T-helper 2 cell (primary cell): ENCODE measurements around the gene MYO1G.
"Not testable (repeated sequence)": the region's sequence is repeated elsewhere in the genome, so short reads cannot be mapped to it uniquely, and the experiment has no call there.

ENCODE experiments used
- DNase-seq, 5 experiments: peaks; one replicate each; pipeline versions ENCODE4 v3.0.0 to v3.0.0-alpha.2; 2012 to 2022
- total RNA-seq, 2 donors: gene quantifications; one replicate each; lab custom pipeline; 2026; lab: John Stamatoyannopoulos, UW

Gene MYO1G
- 421 to 469 reads per million in 2 donors for total RNA-seq

DNA sequence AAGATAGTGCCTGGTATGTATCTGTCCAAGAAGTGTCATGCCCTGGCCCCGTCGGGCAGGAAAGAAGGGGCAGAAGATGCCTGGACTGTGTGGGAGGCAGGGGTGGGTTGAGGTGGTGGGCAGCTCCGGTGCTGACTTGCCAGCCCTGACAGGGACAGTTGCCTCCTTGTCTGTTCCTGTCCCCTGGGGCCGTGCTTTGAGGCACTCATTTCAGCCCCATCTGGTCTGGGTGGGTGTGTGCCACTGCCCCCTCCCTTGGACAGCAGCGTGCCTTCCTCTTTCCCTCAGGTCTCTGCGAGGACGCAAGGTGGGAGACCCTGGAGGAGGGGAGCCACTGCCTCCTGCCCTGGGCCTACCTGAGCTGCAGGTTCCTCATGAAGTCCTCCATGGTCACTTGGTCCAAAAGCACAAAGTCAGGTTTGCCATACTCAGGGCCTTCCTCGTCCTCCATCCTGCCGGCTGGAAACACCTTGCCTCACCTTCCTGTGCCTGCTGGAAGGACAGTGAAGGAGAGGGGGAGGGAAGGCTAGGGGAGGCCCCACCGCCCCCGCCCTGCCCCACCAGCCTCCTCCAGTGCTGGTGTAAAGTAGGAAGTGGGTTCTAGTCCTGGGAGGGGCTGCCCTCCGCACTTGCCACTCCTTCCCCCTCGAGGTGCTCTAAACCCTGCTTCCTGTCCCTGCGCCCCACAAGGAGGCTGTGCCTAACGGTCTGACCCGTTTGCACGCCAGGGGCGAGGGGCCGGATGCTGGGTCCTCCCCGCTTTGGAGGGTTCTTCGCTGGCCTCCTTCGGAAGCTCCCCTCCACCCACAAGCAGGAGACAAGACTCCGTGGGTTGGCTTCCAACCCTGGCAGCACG is at the start of gene MYO1G:
MYO1G (minus strand) TSS at position 505 of the 856 bp plus-strand sequence; CDS start at position 451, 54 bp downstream.
- peak; percentile 65 to 99 (median 79) for DNase-seq

DNA sequence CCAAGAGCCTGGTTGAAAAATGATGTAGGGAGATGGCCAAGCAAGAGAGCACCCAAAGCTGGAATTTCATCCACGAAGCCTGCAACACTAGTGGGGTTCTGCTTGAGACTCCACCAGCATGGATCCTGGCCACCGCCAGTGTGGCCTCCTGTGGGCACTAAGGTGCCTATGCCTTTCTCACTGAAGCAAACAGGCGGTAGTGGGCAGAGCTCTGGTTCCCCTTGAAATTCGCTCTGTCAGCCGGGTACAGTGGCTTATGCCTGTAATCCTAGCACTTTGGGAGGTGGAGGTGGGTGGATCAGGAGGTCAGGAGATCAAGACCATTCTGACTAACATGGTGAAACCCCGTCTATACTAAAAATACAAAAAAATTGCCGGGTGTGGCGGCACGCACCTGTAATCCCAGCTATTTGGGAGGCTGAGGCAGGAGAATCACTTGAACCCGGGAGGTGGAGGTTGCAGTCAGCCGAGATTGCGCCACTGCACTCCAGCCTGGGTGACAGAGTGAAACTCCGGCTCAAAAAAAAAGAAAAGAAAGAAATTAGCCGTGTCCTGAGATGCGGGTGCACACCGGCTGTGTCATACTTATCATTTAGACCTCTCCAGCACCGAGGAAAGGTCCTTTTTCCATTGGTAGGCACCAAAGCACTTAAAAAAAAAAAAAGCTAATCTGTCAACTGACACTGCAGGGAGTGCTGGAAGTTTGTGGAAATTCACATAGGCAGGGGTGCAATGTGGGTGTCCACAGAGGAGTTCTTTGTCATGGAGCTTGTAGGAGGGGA is 49.5 kb upstream of the MYO1G start:
- peak in 1 of 5 experiments; percentile 31 for DNase-seq

DNA sequence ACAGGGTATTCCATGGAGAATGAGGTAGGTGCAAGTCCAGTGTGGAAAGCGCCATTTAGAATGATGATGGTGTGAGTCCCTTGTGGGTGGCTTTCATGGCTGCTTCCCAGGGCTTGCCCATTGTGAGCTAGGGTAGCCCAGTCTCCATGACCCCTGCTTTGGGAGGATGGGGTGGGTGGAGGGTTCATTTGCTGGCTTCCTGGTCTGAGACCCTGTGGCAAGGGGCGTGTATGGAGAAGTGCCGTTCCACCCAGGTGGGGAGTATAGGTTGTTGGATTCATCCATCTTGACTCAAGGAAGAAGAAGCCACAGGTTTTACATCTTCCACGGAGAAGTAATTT is 48.9 kb upstream of the MYO1G start:
- no peak for DNase-seq

DNA sequence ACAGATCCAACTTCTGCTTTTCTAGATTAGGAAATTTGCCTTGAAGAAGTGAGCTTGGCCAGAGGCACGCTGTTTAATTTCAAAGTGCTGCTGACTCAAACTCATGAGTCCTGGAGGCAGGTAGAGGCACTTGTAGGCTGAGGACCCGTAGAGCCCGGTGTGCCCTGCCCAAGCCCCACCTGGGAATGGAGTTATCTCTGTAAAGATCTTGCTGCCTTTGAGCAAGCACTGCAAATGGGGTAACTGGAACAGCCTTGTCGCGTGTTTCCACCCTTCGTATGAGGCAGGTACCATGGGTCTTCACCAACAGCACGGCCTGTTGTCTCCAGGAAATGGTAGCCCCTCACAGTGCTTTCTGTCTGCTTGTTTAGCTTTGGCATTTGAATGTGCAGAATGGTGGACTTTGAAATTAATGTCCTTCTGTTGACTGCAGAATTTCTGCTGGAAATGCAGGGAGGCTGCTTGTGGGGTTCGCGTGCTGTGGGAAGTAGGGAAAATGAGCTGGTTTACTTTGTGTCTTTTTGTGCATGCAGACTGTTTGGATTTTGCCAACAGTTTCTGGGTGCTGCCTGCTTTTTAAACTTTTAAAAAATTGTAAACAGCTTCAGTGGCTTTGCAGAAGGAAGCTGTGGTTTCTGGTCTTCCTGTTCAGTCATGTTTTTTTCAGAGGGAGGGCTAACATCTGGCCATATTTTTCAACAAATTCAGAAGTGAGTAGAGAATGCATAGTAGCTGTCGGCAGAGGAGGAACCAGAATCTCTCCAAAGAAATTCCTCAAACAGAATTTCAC is 48.4 kb upstream of the MYO1G start:
- peak in 3 of 5 experiments; percentile 21 to 87 (median 54) for DNase-seq

DNA sequence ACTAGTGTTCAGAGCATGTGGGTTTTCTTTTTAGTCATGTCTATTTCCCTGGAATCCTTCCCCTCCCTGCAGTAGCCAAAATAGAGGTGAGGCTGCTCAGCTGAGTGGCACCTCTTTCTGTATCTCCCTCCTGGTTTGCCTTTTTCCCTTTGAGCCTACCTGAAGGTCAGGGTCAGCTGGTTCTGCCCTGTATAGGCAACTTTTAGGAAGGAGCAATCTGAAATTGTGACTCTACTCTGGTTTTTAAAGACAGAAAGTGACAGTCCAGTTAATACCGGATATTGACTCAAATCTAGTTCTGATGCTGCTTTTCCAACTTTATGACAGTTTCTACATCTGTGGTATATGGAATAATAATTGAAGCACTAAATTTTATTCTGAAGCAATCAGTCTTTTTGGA is 47.2 kb upstream of the MYO1G start:
- peak in 1 of 5 experiments; percentile 47 for DNase-seq

DNA sequence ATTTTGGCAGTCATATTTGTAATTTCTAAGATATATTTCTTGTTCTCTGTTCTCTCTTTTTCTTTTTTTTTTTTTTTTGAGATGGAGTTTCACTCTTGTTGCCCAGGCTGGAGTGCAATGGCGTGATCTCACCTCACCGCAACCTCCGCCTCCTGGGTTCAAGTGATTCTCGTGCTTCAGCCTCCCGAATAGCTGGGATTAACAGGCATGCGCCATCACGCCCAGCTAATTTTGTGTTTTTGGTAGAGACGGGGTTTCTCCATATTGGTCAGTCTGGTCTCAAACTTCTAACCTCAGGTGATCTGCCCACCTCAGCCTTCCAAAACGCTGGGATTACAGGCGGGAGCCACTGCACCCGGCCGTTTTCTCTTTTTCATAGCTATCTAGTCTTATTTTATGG is 46.7 kb upstream of the MYO1G start:
- not testable (repeated sequence) for DNase-seq

DNA sequence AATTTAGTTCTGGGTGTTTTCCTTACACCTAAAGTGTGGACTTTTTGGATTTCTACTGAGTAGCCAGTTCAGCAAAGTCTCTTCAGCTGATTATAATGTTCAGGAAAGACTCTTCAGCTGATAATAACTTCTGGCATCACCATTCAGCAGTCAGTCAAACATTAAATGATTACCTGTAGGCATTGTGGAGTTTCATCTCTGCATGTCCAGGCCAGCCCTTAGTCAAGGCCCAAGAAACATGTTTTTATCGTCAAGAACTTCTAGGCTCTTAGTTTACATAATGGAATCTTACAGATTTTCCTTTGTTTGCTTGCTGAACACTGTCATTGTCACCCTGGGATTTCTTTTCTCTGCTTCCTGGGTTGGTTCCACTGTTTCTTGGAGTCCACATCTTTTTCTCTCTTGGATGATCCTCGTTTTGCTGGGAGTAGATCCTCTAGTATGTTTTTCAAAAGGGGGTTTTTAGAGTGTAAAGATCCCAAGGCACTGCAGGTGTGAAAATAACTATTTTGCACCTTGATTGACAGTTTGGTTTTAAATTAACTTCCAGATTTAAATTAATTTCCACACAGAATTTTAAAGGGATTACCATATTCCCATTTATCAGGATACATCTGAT is 45.4 kb upstream of the MYO1G start:
- DNase-seq = no peak

DNA sequence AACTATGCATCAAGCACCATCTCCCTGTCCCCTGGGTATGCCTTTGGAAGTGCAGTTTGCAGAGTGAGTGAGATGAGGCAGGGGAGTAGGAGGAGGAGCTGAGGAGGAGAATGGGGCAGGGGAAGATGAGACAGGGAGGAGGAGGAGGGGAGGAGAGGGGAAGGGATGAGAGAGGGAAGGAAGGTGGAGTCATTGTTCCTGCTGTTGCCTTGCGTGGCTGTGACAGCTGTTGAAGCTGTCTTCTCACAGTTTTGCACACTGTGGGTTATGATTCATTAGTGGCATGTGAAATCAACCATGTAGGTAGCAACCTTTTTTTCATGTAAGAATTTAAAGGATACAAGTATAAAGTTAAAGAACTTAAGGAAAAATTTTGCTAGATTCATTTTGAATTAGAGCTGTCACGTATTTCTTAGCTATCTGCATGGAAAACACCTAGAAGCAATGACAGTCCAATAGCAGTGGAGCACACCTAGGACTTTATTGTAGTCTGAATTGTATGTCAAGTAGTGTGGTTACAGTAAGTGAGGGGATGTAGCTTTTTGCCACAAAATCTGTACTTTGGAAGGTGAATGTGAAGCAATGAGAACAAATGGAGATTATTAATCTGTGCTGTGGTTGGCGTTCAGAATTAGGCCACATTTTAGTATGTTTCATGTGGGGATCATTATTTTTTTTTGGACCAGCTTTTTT is 42.9 kb upstream of the MYO1G start:
- DNase-seq = peak in 1 of 5 experiments; percentile 74

DNA sequence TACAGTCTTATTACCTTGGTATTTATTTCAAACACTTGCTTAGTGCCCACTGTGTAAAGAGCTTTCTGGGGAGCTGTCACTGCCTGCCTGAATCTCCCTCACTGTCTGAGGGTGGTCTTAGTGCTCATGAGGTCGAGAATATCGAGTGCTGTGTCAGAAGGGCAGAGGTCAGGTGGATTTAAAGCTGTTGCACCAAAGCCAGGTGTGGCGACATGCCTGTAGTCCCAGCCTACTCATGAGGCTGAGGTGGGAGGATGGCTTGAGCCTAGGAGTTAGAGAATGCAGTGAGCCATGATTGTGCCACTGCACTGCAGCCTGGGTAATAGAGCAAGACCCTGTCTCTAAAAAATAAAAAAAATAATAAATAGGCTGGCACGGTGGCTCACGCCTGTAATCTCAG is 42.1 kb upstream of the MYO1G start:
- no peak for DNase-seq

DNA sequence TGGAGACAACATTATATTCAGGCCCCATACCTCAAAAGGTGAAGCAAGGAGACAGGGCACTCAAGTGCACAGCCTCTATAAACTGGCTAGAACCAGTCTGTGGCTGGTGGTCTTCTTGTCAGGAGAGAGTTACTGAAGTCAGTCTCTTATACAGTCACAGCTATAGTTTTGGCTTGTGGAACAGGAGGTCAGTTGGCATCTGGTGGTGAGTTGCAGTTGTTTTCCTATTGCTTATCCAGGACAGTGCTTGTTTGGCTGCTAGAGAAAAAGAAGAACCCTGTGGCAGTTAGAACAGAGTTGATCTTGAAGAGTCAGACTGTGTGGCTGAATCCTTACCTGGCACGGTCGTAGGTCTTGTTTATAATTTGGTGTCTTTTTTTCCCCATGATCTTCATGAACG is 38.4 kb upstream of the MYO1G start:
- no peak for DNase-seq

DNA sequence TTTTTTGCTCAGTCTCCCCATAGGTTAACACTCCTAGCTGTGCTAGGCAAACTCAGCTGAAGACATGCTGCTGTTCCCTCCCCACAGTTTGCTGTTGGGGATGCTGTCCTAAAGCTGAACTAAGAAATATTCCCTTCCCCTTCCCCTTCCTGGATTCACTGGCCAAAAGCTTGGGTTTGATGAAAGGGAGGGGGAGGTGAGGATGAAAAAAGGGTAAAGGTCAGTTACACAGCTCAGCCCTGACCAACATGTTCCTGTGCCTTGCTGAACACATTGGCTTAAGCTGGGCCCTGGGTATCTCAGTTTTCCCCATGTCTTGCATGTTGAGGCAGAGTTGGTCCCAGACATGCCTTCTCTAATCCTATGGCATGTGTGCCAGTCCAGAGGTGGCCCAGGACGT is 36.5 kb upstream of the MYO1G start:
- DNase-seq = no peak

DNA sequence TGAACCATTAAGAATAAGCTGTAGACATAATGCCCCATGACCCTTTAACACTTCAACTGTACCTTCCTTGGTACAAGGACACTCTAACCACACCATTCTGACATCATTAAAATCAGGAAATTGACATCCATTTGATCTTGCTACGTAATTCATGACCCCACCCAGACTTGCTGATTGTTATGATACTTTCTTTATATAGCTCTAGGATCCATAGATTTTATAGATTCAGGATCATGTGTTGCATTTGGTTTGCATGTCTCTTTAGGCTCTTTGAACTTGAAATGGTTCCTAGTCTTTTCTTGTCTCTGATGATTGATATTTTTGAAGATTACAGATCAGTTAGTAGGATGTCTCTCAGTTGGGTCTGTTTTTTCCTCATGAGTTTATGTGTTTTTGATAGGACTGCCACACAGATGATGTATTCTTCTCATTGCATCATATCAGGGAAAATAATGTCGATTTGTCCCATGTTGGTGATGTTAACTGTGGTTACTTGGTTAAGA is 34.7 kb upstream of the MYO1G start:
- peak in 1 of 5 experiments; percentile 39 for DNase-seq

DNA sequence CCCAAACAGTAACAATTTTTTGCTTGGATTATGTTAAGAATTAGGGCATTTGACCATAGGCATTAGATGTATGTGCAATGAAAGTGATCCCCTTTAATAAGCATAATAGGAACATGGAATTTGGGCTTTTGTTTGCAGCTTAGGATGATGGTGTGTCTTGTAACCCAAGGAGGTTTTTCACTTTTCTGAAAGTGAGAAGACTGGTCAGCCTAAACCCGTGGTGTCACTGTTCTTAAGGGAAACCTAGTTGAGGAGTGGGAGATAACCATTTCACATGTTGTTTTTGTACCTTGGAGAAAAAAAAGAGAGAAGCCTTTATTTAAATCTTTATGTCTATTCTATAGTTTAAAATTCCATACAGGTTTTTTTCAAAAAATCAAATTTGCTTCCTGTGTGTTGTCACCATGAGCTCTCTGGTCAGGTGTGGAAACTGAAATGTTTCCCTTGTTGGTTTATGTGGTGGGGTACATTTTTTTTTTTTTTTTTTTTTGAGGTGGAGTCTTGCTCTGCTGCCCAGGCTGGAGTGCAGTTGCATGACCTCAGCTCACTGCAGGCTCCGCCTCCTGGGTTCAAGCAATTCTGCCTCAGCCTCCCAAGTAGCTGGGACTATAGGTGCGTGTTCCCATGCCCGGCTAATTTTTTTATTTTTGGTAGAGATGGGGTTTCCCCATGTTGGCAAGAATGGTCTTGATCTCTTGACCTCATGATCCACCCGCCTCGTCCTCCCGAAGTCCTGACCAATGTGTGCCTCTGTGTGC is 28.9 kb upstream of the MYO1G start:
- peak in 1 of 5 experiments; percentile 66 for DNase-seq

DNA sequence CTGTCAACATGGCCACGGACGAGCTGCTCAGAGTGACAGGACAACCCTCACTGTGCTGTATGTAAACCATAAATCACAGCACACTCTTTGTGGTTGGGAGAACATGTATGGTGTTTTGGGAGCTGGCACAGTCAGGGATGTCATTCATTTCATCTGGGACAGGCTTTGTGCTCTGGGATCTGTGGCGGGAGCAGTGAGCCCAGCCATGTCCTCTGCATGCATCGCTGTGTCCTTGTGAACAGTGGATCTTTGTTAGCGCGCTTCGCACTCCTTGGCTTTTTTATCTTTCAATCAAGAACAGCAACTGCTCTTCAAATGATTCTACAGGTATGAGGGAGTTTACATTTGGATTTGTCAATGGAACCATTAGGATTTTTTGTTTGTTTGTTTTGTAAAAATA is 28.3 kb upstream of the MYO1G start:
- no peak for DNase-seq

DNA sequence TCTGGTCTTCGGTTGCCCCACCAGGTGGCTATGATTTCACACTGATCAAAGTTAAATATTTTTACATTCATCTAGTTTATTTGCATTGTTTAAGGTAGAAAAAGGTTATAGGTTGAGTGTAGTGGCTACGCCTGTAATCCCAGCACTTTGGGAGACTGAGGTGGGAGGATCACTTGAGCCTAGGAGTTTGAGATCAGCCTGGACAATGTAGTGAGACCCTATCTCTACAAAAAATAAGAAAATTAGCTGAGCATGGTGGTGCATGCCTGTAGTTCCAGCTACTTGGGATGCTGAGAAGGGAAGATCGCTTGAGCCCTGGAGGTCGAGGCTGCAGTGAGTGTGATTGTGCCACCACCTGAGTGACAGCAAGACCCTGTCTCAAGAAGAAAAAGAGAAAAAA is 25.0 kb upstream of the MYO1G start:
- no peak for DNase-seq

DNA sequence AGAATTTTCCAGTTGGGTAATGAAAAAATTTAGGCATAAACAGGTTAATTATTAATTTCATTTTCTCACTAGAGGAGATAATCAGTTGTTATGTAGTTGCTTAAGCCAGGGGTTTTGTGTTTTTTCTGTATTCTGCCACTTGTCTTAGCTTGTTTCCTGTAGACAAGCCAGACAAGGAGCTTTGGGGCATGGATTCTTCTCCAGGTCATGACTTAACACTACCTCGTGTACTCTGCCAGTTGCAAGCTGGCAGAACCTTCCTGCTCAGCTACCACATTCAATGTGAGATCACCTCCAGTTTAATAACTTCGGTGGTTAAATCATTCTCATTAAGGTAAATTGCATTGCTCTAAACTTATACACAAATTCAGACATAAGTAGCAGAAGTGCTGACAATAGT is 23.0 kb upstream of the MYO1G start:
- DNase-seq = no peak

DNA sequence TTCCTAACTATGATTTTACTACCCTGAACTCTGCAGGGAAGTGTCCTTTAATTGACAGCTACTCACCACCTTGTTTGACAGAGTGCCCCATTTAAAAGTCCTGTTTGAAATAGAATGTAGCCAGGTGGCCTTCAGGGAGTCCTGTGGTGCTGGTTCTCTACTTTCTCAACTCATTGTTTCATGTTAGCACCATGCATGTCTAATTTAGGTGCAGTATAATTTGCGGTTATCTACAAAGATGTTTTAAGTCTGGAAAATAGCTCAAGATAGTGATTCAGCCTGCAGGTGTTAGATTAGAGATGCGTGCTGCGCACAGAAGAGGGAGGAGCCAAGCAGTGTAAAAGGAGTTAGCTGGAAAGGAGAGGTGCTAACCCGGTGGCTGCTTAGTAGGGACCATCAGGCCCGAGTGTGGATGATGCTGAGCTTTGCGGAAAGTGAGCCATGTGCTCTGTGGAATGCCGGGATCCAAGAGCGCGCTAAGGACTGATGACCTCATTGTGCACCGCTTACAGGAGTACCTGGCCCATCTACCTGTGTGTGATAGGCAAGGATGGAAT is 22.4 kb upstream of the MYO1G start:
- peak in 4 of 5 experiments; percentile 48 to 89 (median 58) for DNase-seq

DNA sequence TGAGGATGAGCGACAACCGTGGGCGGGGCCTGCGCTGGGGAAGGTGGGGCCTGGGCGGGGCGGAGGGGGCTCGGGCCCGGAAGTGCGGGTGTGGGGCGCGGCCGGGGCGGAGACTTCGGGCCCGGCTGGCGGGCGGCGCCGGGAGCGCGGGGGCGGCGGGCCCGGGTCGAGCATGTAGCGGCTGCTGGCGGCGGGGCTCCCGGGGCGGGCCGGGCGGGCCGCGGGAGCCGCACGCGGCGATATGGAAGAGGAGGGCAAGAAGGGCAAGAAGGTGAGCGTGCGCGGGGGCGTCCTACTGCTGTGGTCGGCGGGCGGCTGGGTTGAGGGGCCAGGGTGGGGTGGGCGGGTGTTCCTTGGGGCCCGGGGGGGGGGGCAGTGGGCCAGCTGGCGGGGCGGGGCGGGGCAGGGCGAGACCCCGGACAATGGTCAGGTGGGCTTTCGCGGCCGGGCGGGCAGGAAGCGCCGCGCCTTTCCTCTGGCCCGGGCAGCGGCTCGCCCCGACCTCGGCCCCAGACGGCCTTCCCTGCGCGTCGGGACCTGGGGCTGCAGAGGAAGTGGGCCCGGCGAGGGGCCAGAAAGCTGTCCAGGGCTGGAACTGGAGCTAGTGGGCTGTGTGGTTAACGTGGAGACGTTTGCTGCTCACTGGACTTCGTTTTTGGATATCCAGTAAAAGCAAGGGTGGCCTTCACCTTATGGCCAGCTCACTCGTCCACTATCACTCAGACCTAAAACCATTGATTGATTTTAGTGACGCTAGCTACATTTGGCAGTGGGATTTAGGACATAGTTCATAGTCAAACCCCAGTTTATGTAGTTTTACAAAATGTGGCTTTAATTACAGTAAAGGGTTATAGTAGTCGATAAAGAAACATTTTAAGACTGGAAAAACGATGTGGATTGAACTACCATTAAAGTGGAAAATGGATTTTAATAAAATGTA is 21.5 kb upstream of the MYO1G start, which contains the start of gene CCM2:
CCM2 (plus strand) TSS at position 109 of the 940 bp plus-strand sequence; CDS start at position 242, 133 bp downstream.
- DNase-seq = no peak
